ENCODE results near the gene RAB7A. TPM values are rescaled to one million over a fixed set of nuclear protein-coding genes. Genes with fewer than 3 reads are reported as not detected.

The RAB7A gene
- total RNA-seq, 1 donor from 2014 or later = 298 TPM

- H3K4me1 Mint-ChIP-seq (ENCODE audit: low read depth, unreplicated experiment) = peaks cover 5% of the 10 kb centered on the region
- H3K4me3 Mint-ChIP-seq (ENCODE audit: unreplicated experiment) = no peak overlapping the region
- no peak for DNase-seq
- H3K27me3 Mint-ChIP-seq (ENCODE audit: unreplicated experiment) = peaks cover 4% of the 10 kb centered on the region
- no peak for TF ChIP-seq CTCF (IDR thresholded peaks at IDR 0.05; ENCODE audit: partially characterized antibody, unreplicated experiment)
- peaks cover 44% of the 10 kb centered on the region for H3K36me3 Mint-ChIP-seq (ENCODE audit: unreplicated experiment)
- no peak overlapping the region for H3K27ac Mint-ChIP-seq (ENCODE audit: unreplicated experiment)
- peaks cover 27% of the 10 kb centered on the region for H3K9me3 Mint-ChIP-seq (ENCODE audit: unreplicated experiment)
These were observed 133.6 kb downstream of the RAB7A start for GRCh38 chr3:128859630-128860029.

- Mint-ChIP-seq H3K27me3 (ENCODE audit: unreplicated experiment) (peaks cover 4% of the 10 kb centered on the region), H3K27ac (ENCODE audit: unreplicated experiment) (no peak overlapping the region), H3K36me3 (ENCODE audit: unreplicated experiment) (peaks cover 33% of the 10 kb centered on the region), H3K4me1 (ENCODE audit: low read depth, unreplicated experiment) (peaks cover 14% of the 10 kb centered on the region), H3K9me3 (ENCODE audit: unreplicated experiment) (peaks cover 24% of the 10 kb centered on the region), H3K4me3 (ENCODE audit: unreplicated experiment) (no peak overlapping the region)
- TF ChIP-seq CTCF (IDR thresholded peaks at IDR 0.05; ENCODE audit: partially characterized antibody, unreplicated experiment) = no peak
- no peak for DNase-seq
These were observed 135.5 kb downstream of the RAB7A start for GRCh38 chr3:128861491-128861890.

GRCh38 chr3:128863560-128863959 lies 137.6 kb downstream of the RAB7A start:
- Mint-ChIP-seq H3K27me3 (ENCODE audit: unreplicated experiment) (peaks cover 1% of the 10 kb centered on the region), H3K27ac (ENCODE audit: unreplicated experiment) (no peak overlapping the region), H3K9me3 (ENCODE audit: unreplicated experiment) (peaks cover 21% of the 10 kb centered on the region), H3K4me3 (ENCODE audit: unreplicated experiment) (no peak overlapping the region), H3K4me1 (ENCODE audit: low read depth, unreplicated experiment) (peaks cover 14% of the 10 kb centered on the region), H3K36me3 (ENCODE audit: unreplicated experiment) (peaks cover 21% of the 10 kb centered on the region)
- TF ChIP-seq CTCF (IDR thresholded peaks at IDR 0.05; ENCODE audit: partially characterized antibody, unreplicated experiment) = peak; percentile 52
- no peak for DNase-seq

Other genes starting within 250 kb of the RAB7A start
- 3.6 TPM for gene GATA2, start 233.0 kb upstream of the RAB7A start, total RNA-seq (ENCODE audit: unreplicated experiment)
- gene RPN1, start 75.4 kb upstream of the RAB7A start, total RNA-seq (ENCODE audit: unreplicated experiment) = 121 TPM
- gene ACAD9, start 153.4 kb downstream of the RAB7A start, total RNA-seq (ENCODE audit: unreplicated experiment) = 44.1 TPM

All from glutamatergic neuron (in vitro differentiated cells).